NCI-H2171 treated with DMSO at 0.1 percent for 48 hours (cell line): ENCODE data around the gene RPS17.
"Not testable (repeated sequence)": the region's sequence is repeated elsewhere in the genome, so short reads cannot be mapped to it uniquely, and the experiment has no call there.

ENCODE experiments used
- DNase-seq: peaks from one replicate; lab custom pipeline; 2025; lab: John Stamatoyannopoulos, UW

RPS17 gene

GRCh38 chr15:82507087-82507486 is 33.2 kb downstream of the RPS17 start:
- not testable (repeated sequence) for DNase-seq

GRCh38 chr15:82505842-82506241 is 34.4 kb downstream of the RPS17 start:
- DNase-seq, result not testable (repeated sequence)

- DNase-seq, result not testable (repeated sequence)
Observed at GRCh38 chr15:82504074-82504473, 36.2 kb downstream of the RPS17 start.

GRCh38 chr15:82502700-82503339 is 37.4 kb downstream of the RPS17 start:
- DNase-seq, result not testable (repeated sequence)

GRCh38 chr15:82500772-82501171 is 39.5 kb downstream of the RPS17 start:
- not testable (repeated sequence) for DNase-seq

- not testable (repeated sequence) for DNase-seq
Observed at GRCh38 chr15:82497978-82498377, 42.3 kb downstream of the RPS17 start.

GRCh38 chr15:82488250-82488649 is 52.0 kb downstream of the RPS17 start:
- DNase-seq, result not testable (repeated sequence)

- DNase-seq, result not testable (repeated sequence)
Observed at GRCh38 chr15:82487045-82487444, 53.2 kb downstream of the RPS17 start.
